ENCODE measurements around the gene ARRB1. TPM values are rescaled to one million over a fixed set of nuclear protein-coding genes. Genes with fewer than 3 reads are reported as not detected.

ARRB1 gene
- total RNA-seq, 1 experiment from 2014 or later: 90.1 TPM

DNA sequence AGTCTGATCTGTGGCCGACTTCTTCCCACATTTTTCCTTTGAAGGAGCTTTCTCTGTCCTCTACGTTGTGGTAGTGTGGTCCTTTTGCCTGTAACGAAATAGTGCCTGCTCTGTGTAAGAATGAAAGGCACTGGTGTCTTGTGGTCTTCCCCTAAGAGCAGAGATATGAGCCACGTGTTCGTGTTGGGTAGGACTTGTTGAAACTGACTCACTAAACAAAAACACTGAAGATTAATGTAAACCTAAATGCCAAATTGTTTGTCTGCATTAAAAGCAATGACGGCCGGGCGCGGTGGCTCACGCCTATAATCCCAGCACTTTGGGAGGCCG lies 37.8 kb upstream of the ARRB1 start:
- no peak for ATAC-seq
- Mint-ChIP-seq H3K27ac (no peak overlapping the region), H3K4me3 (no peak overlapping the region), H3K36me3 (no peaks in the 10 kb centered on the region), H3K27me3 (ENCODE audit: low read depth) (peaks cover 2% of the 10 kb centered on the region; the same call in 1 of the 2 replicates), H3K9me3 (no peaks in the 10 kb centered on the region), H3K4me1 (peaks cover 14% of the 10 kb centered on the region)
- no peak for DNase-seq (ENCODE audit: low spot score)
- CTCF ChIA-PET: interaction anchor here (0.6 to 7.5 kb wide), 23 partner anchors 11 to 165 kb away, joined by 3 to 89 read pairs (median 6); partner anchors contain the start of gene GDPD5
- POLR2A ChIA-PET: no interaction called here
- TF ChIP-seq ZNF281 (CRISPR knock-in tag; IDR thresholded peaks at IDR 0.05): no peak
- no peak for TF ChIP-seq E2F4 (CRISPR knock-in tag; IDR thresholded peaks at IDR 0.05; ENCODE audit: borderline replicate concordance, low read depth)
- TF ChIP-seq IRF2 (CRISPR knock-in tag; IDR thresholded peaks at IDR 0.05; ENCODE audit: borderline replicate concordance, low read depth): no peak
- TF ChIP-seq, protein P1, sequence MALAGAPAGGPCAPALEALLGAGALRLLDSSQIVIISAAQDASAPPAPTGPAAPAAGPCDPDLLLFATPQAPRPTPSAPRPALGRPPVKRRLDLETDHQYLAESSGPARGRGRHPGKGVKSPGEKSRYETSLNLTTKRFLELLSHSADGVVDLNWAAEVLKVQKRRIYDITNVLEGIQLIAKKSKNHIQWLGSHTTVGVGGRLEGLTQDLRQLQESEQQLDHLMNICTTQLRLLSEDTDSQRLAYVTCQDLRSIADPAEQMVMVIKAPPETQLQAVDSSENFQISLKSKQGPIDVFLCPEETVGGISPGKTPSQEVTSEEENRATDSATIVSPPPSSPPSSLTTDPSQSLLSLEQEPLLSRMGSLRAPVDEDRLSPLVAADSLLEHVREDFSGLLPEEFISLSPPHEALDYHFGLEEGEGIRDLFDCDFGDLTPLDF (CRISPR knock-in tag; IDR thresholded peaks at IDR 0.05): no peak
- no peak for TF ChIP-seq FOXP1 (CRISPR knock-in tag; IDR thresholded peaks at IDR 0.05; ENCODE audit: borderline replicate concordance)
- TF ChIP-seq NFE2L1 (CRISPR knock-in tag; IDR thresholded peaks at IDR 0.05): no peak
- TF ChIP-seq FOXK1 (CRISPR knock-in tag; IDR thresholded peaks at IDR 0.05): no peak

GRCh38 chr11:75388386-75389275 lies 37.2 kb upstream of the ARRB1 start:
- TF ChIP-seq PRRX2 (CRISPR knock-in tag; IDR thresholded peaks at IDR 0.05): 0 out of 2 replicates have a peak, but pooled peaks have one; percentile 37
- 0 out of 2 replicates have a peak, but pooled peaks have one; percentile 21 for TF ChIP-seq ZNF423 (CRISPR knock-in tag; IDR thresholded peaks at IDR 0.05)
- TF ChIP-seq ZSCAN18 (CRISPR knock-in tag; IDR thresholded peaks at IDR 0.05): peak; percentile 75; the same call in 1 of the 2 replicates
- TF ChIP-seq, protein P2, sequence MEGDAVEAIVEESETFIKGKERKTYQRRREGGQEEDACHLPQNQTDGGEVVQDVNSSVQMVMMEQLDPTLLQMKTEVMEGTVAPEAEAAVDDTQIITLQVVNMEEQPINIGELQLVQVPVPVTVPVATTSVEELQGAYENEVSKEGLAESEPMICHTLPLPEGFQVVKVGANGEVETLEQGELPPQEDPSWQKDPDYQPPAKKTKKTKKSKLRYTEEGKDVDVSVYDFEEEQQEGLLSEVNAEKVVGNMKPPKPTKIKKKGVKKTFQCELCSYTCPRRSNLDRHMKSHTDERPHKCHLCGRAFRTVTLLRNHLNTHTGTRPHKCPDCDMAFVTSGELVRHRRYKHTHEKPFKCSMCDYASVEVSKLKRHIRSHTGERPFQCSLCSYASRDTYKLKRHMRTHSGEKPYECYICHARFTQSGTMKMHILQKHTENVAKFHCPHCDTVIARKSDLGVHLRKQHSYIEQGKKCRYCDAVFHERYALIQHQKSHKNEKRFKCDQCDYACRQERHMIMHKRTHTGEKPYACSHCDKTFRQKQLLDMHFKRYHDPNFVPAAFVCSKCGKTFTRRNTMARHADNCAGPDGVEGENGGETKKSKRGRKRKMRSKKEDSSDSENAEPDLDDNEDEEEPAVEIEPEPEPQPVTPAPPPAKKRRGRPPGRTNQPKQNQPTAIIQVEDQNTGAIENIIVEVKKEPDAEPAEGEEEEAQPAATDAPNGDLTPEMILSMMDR (IDR thresholded peaks at IDR 0.05): peak; percentile 69
- no peak for TF ChIP-seq ZNF396 (CRISPR knock-in tag; IDR thresholded peaks at IDR 0.05; ENCODE audit: borderline replicate concordance)
- TF ChIP-seq, protein P3, sequence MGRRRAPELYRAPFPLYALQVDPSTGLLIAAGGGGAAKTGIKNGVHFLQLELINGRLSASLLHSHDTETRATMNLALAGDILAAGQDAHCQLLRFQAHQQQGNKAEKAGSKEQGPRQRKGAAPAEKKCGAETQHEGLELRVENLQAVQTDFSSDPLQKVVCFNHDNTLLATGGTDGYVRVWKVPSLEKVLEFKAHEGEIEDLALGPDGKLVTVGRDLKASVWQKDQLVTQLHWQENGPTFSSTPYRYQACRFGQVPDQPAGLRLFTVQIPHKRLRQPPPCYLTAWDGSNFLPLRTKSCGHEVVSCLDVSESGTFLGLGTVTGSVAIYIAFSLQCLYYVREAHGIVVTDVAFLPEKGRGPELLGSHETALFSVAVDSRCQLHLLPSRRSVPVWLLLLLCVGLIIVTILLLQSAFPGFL (CRISPR knock-in tag; IDR thresholded peaks at IDR 0.05; ENCODE audit: borderline replicate concordance): no peak
- peak; percentile 84 for TF ChIP-seq ERG (CRISPR knock-in tag; IDR thresholded peaks at IDR 0.05)
- Mint-ChIP-seq H3K9me3 (no peaks in the 10 kb centered on the region), H3K27me3 (ENCODE audit: low read depth) (peaks cover 2% of the 10 kb centered on the region; the same call in 1 of the 2 replicates), H3K4me1 (peaks cover 20% of the 10 kb centered on the region), H3K27ac (no peak overlapping the region), H3K36me3 (no peaks in the 10 kb centered on the region), H3K4me3 (no peak overlapping the region)
- CTCF ChIA-PET: interaction anchor here (0.6 to 7.5 kb wide), 33 partner anchors 12 to 381 kb away, joined by 3 to 89 read pairs (median 4); partner anchors contain the start of gene GDPD5
- ATAC-seq: peak; percentile 78
- peak; percentile 75 for DNase-seq (ENCODE audit: low spot score)
- POLR2A ChIA-PET: no interaction called here
